HL-60 (cell line): ENCODE results near the gene TMEM94.
A peak's percentile ranks its signal among the peaks of the same experiment; 100 is the strongest.

Experiments used
- DNase-seq, 2 experiments: peaks; one replicate each; pipeline ENCODE4 v3.0.0-alpha.2; 2010 to 2020; ENCODE audit warnings: low read depth in 1 of 2, low spot score in 1 of 2
- H3K27ac ChIP-seq: fragments of 250-450 bp; sonication (Bioruptor Pico); replicated peaks from 2 replicates; pipeline ENCODE4 v1.5.1; 2020; ENCODE audit warnings: mild to moderate bottlenecking, moderate library complexity
- H3K27me3 ChIP-seq: fragments of 250-450 bp; sonication (Bioruptor Pico); 2 replicates; pipeline ENCODE4 v1.5.1; 2021; ENCODE audit warnings: mild to moderate bottlenecking, moderate library complexity; ENCODE audit not compliant: insufficient read depth, poor library complexity, severe bottlenecking
- H3K4me3 ChIP-seq: replicated peaks from 2 replicates; pipeline ENCODE4 v1.5.1; 2011; ENCODE audit warnings: mild to moderate bottlenecking, control low read depth, low read length; ENCODE audit not compliant: insufficient read depth
- CTCF ChIP-seq: IDR thresholded peaks from one replicate; pipeline ENCODE4 v1.5.1; 2011; ENCODE audit warnings: low read length, control low read depth, inconsistent platforms; ENCODE audit not compliant: insufficient read depth
- GABPA ChIP-seq: IDR thresholded peaks from 2 replicates; pipeline ENCODE4 v1.6.1; 2012; ENCODE audit warnings: low read depth
- POLR2AphosphoS5 ChIP-seq: IDR thresholded peaks from 2 replicates; pipeline ENCODE4 v1.6.1; 2012; ENCODE audit warnings: low read depth
- REST ChIP-seq: IDR thresholded peaks from 2 replicates; pipeline ENCODE4 v1.6.1; 2012; ENCODE audit warnings: low read depth; ENCODE audit not compliant: insufficient replicate concordance
- SPI1 ChIP-seq: IDR thresholded peaks from 2 replicates; pipeline ENCODE4 v1.6.1; 2012; ENCODE audit warnings: low read depth, mild to moderate bottlenecking, borderline replicate concordance

The TMEM94 gene

GRCh38 chr17:75488693-75489510 lies 32.5 kb downstream of the TMEM94 start:
- H3K27me3 ChIP-seq, result no peaks in the 10 kb centered on the region
- no peak for TF ChIP-seq REST
- no peak for TF ChIP-seq SPI1
- TF ChIP-seq POLR2AphosphoS5, result no peak
- no peak for TF ChIP-seq GABPA
- TF ChIP-seq CTCF, result no peak
- peak overlapping the region; percentile 79; the same call in 1 of the 2 replicates for H3K27ac ChIP-seq
- H3K4me3 ChIP-seq, result no peak overlapping the region
- no peak for DNase-seq

GRCh38 chr17:75489511-75489955 lies 33.1 kb downstream of the TMEM94 start:
- H3K4me3 ChIP-seq, result no peak overlapping the region
- DNase-seq, result no peak
- no peaks in the 10 kb centered on the region for H3K27me3 ChIP-seq
- TF ChIP-seq REST (no peak), CTCF (no peak), GABPA (no peak), POLR2AphosphoS5 (no peak), SPI1 (no peak)
- H3K27ac ChIP-seq, result no peak overlapping the region

GRCh38 chr17:75490173-75490743 lies 33.8 kb downstream of the TMEM94 start:
- Histone ChIP-seq H3K27me3 (no peaks in the 10 kb centered on the region), H3K4me3 (no peak overlapping the region), H3K27ac (no peak overlapping the region)
- TF ChIP-seq CTCF, result no peak
- TF ChIP-seq SPI1, result no peak
- TF ChIP-seq POLR2AphosphoS5, result no peak
- TF ChIP-seq REST, result no peak
- no peak for TF ChIP-seq GABPA
- no peak for DNase-seq
